Keratinocyte (primary cell): Measurements from ENCODE around the gene TOM1L1.

Source experiments
- EZH2 ChIP-seq: IDR thresholded peaks from one replicate; pipeline ENCODE4 v1.6.1; 2012; ENCODE audit warnings: inconsistent platforms, mild to moderate bottlenecking, low read length, moderate library complexity
- TF ChIP-seq, protein P1 (sequence below), 3 experiments: IDR thresholded peaks in 1 of 3; conservative IDR thresholded peaks in 1 of 3; optimal IDR thresholded peaks in 1 of 3; 2 replicates in 2 of 3; 3 replicates in 1 of 3; pipeline versions ENCODE3 to v1.5.1; 2011; ENCODE audit warnings: low read length in 3 of 3, mild to moderate bottlenecking in 3 of 3, moderate library complexity in 2 of 3, control low read depth in 1 of 3, inconsistent platforms in 1 of 3; ENCODE audit not compliant: insufficient read depth in 2 of 3; ENCODE audit errors: extremely low read depth in 1 of 3

DNA sequence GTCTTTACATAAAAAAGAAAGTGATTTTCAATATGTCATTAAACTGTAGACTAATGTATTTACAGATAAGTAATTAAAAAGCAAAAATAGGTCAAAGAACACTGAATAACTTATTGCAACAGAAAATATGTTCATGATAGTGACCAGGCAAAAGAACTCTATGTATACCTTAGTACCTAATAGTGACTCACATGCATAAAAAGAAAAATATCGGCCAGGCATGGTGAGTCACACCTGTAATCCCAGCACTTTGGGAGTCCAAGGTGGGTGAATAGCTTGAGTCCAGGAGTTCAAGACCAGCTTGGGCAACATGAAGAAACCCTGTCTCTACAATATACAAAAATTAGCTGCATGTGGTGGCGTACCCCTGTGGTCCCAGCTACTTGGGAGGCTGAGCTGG lies 33.0 kb upstream of the TOM1L1 start:
- TF ChIP-seq, protein P1, sequence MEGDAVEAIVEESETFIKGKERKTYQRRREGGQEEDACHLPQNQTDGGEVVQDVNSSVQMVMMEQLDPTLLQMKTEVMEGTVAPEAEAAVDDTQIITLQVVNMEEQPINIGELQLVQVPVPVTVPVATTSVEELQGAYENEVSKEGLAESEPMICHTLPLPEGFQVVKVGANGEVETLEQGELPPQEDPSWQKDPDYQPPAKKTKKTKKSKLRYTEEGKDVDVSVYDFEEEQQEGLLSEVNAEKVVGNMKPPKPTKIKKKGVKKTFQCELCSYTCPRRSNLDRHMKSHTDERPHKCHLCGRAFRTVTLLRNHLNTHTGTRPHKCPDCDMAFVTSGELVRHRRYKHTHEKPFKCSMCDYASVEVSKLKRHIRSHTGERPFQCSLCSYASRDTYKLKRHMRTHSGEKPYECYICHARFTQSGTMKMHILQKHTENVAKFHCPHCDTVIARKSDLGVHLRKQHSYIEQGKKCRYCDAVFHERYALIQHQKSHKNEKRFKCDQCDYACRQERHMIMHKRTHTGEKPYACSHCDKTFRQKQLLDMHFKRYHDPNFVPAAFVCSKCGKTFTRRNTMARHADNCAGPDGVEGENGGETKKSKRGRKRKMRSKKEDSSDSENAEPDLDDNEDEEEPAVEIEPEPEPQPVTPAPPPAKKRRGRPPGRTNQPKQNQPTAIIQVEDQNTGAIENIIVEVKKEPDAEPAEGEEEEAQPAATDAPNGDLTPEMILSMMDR (optimal IDR thresholded peaks at IDR 0.05 in 1 of 3, IDR thresholded peaks at IDR 0.05 in 1 of 3, conservative IDR thresholded peaks at IDR 0.05 in 1 of 3; ENCODE audit: extremely low read depth in 1 of 3, insufficient read depth in 2 of 3, low read length in 3 of 3): no peak
- no peak for TF ChIP-seq EZH2
